HG02938 (cell line): ENCODE results near the gene PITPNB.

ENCODE experiments used
- ATAC-seq: cut with Tn5 transposase; IDR thresholded peaks from one replicate; pipeline ENCODE4 v1.9.1; 2021; ENCODE audit warnings: mild to moderate bottlenecking, moderate library complexity; ENCODE audit not compliant: unreplicated experiment

PITPNB gene

DNA sequence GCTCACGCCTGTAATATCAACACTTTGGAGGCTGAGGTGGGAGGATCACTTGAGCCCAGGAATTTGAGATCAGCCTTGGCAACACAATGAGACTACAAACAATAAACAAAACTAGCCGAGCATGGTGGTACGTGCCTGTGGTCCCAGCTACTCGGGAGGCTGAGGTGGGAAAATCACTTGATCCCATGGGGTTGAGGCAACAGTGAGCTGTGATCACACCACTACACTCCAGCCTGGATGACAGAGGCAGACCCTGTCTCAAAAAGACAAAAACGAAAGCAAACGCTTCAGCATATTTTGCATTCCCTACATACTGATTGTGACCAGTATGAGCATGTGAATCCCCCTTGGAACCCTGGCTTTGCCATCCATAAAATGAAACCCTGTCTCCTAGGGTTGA lies 83.6 kb downstream of the PITPNB start:
- no peak for ATAC-seq

DNA sequence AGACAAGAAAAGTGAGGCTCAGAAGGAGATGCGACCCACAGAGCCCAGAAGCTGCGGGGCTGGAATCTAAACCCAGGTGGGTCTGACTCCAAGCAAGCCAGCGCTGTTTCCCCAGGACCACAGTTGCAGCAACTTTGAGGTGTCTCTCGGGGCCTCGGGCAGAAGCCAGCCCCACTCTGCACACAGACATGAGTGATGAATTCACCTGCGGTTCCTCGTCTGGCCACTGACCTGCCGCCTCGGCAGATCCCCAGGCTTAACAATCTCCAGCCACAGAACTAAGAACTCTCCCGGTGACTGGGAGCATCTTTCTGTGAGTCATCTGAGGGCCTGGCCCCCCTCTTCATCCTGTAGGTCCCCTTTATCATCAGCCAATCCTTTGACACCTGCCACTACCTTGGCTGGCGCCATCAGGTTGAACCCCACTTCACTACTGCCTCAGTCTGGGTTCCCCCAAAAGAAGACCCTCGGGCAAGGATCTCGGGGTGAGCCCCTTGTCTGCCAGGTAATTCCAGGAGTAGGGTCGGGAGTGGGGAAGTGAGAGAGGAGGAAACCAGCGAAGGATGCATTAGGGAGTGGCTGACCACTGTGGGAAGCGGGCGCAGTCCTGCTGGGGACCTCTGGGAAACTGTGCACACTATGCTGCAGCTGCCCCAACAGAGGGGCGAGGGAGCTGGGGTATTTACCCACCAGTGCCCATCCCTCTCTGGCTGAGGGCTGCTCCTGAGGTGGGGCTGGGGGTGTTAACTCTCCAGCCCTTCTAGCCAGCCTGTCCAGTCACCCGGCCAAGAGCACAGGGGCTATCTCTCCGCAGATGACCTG lies 84.5 kb downstream of the PITPNB start:
- ATAC-seq, result no peak

DNA sequence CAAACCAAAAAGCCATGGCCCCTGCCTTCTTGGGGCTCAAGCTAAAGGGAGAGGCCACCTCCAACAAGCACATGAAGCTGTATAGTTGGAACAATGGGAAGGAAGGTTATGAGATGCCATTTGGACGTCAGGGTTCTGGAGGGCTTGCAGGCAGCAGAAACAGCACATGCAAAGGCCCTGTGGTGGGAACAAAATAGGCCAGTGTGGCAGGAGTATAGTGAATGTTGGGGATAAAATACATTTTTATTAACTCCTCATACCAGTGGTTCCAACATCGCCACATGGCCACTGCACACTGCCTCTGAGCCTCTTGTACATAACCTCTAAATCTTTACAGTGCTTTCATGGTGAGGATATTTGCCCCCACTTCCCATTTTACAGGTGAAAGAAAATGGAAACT lies 85.3 kb downstream of the PITPNB start:
- no peak for ATAC-seq

DNA sequence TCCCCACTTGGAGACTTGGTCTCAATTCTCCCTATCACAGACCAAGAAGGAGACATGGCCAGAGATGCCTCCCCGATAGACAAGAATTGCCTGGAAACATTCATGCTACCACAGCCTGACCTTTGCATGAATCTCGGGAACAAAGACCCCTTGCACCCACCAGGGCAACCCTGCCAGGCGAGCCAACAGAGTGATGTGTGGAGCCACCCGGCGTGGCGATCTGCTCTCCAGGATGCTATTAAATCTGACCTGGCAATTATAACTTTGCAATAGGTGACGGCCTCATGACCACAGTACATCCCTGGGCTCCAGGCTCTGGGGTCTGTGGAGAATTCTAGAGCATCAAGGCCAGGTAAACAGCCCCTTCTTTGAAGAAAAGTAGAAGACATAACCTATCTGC lies 86.5 kb downstream of the PITPNB start:
- no peak for ATAC-seq

DNA sequence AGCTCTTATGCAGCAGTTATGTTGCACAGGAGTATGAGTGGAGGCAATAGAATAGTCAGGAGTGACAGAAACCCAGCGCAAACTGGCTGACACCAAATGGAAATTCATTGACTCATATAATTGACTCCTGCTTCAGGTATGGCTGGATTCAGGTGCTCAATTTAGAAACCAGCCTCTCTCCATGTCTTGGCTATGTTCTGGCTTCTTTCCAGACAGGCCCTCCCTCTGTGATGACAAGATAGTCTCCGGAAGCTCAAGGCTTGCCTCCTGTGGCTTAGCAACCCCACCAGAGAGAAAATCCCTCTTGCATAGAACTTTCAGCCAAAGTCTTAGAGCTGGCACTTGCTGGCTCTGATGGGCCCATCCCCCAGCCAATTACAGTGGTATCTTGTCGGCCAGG lies 89.4 kb downstream of the PITPNB start:
- ATAC-seq, result no peak

DNA sequence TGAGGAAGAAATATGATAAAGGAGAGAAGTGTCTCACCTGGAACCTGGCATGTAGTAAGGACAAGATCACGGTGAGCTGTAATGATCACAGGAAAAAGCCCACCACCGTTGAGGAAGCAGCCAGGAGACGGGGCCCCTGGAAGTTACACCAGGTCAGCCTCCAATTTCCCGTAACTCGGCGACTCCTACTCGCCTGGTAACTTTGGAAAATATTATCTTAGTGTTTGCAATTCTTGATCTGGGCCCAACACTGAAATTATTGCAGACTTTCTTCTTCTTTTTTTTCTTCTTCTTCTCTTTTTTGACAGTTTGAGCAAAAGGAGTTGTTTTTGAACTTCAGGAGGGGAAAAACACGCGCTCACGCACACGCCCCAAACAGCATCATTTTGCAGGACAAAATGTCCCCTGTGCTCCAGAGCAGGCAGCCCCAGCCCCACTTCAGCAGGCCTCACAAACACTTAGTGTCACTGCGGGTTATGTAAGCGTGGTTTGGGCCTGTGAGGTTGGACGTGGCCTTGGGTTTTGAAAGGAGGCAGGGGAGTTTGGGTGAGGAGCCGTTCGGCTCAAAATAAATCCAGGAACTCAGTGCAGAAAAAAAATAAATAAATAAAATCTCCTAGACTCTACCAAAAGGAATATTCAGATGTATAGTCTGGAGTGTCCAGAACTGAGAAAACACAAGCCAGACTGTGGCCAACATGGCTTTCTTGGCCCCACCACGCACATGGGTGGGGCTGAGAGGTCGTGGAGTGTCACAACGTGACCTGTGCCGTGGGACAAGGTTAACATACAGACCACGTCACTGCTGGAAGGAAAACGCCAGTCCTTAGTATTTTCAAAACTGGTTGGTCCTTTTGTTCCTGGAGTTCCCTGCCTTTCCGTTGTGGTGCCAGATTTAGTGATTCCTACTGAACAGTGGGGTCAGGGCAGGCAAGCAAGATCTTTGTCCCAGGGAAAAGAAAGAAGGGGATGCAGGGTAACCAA lies 91.2 kb downstream of the PITPNB start:
- ATAC-seq, result no peak

DNA sequence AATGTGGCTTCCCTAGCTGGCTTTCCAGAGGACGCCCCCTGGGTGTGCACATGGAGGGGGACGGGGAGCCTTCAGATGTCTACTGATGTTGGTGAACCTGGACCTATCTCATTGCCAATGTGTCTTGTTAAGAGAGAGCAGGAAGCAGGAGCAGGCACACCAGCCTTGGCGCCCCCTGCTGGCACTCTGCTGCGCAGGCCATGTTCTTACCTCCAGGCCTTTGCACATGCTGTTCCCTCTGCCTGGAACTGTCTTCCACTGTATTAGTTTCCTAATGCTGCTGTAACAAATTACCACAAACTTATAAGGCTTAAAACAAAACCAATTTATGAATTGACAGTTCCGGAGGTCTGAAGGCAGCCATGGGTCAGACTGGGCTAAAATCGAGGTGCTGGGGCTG lies 93.9 kb downstream of the PITPNB start:
- ATAC-seq, result no peak

DNA sequence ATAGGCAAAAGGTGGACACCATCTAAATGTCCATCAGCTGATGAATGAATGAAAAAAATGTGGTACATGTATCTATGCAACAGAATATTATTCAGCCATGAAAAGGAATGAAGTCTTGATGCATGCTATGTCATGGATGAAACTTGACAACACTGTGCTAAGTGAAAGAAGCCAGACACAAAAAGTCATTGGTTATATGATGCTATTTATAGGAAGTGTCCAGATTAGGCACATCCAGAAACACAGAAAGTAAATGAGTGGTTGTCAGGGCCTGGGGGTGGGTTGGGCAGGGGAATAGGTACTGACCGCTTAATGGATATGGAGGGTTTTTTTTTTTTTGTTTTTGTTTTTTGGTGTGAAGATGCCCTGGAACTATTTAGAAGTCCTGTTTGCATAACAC lies 95.8 kb downstream of the PITPNB start:
- ATAC-seq, result no peak

DNA sequence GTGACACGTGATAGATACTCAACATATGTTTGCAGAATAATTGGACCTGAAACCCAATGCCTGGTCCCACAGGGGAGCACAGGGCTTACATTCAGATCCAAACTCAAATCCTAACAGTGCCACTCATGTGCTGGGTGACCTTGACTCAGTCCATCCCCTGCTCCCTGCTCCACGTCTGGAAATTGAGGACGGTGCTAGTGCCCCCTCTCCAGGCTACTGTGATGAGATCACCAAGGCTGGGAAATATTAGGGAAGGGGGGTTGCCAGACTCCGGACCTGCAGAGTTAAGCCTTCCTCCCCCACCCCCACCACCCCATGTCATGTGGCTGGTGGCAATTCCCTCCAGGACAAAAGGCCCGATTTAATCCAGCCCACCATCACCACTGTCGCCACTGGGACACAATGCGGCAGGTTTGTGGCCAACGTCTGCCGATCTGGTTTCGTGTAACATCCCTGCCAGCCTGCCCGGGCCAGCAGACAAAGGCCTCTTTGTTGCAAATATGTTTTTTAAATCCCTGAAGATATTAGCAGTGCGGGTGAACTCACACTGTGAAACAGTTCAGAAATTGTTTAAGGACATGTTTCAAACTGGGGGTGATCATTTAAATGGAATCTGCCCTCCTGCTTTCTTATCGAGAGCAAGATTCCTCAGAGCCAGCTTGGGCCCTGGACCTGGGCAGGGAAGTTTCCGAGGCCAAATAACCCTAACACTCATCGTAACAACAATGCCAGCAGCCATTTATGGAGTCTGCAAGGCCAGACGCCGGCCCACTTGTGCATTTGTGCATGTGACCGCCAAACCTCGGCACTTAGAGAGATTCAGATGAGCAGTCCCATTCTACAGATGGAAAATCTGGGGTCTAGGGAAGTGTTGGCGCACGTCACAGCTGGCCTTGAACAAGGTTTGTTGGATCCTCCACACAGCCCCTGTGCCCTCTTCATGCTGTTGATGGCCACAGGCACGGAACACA lies 97.9 kb downstream of the PITPNB start:
- ATAC-seq, result no peak

DNA sequence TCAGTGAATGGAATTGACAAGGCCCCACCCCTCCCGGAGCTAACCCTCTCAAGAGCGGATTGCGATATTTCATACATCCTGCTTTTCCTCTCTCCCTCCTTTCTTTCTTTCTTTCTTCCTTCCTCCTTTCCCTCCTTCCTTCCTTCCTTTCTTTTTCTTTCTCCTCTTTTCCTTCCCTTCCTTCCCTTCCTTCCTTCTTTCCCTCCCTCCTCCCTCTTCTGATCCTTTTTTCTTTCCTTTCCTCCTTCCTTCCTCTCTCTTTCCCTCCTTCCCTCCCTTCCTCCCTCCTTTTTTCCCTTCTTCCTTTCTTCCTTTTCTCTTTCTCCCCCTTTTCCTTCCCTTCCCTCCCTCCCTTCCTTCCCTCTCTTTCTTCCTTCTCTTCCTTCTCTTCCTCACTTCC lies 102.5 kb downstream of the PITPNB start:
- ATAC-seq, result no peak

DNA sequence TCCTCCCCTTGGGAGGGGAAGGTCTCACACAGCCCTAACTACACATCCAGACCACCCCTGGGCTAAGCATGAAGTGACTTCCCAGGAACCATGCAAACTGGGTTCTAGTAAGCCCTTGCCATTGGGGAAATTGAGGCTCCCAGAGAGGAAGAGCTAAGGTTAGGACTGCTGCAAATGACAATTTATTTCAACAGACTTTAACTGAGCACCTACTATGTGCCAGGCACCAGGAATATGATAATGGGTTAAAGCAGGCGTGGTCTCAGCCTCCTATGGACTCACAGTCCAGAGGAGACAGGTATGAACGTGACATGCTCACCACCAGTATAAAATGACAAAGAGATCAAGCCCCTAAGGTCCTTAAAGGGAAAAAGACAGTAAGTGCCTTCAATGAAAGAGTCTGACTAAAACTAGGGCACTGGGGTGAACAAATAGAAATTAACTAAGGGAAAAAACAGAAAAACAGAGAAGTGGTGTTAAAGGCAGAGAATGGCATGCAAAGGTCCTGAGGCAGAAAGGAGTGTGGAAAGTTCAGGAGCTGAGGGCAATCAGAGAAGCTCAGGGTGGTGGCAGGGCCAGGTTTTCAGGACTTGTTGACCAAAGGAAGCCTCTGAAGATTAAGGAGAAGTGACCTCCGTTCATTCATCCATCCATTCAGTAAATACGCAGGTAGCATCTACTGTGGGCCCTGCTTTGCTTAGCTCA lies 103.1 kb downstream of the PITPNB start:
- no peak for ATAC-seq

DNA sequence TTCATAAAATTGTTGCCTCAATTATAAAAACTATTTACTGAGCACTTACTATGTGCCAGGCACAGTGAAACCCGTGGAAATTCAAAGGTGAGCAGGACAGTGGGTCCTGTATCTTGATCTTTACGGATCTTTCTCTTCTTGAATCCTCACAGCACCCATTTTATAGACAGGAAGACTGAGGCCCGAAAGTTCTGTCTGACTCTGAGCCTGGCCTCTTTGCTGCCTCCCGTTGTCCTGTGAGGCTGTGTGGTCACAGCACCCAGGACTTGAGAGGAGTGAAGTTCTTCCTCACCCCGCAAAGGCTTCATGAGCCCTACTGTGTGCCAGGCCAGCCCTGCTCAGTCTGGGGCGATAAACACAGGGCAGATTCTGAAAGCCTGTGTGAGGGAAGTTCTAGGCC lies 104.1 kb downstream of the PITPNB start:
- ATAC-seq, result no peak

DNA sequence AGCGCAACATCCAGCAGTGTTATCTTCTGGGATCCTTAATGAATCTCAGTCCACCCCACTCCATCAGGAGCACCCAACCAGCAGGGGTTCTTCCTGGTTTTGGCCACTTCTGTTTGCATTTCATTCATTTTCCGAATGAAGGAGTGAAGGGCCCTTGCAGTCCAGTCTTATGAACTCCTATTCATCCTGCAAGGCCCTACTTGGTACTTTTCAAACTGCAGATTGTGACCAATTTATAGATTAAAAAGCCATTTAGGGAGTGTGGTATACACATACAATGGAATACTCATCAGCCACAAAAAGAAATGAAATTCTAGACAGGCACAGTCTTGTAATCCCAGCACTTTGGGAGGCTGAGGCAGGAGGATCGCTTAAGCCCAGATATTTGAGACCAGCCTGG lies 107.3 kb downstream of the PITPNB start:
- ATAC-seq, result no peak

DNA sequence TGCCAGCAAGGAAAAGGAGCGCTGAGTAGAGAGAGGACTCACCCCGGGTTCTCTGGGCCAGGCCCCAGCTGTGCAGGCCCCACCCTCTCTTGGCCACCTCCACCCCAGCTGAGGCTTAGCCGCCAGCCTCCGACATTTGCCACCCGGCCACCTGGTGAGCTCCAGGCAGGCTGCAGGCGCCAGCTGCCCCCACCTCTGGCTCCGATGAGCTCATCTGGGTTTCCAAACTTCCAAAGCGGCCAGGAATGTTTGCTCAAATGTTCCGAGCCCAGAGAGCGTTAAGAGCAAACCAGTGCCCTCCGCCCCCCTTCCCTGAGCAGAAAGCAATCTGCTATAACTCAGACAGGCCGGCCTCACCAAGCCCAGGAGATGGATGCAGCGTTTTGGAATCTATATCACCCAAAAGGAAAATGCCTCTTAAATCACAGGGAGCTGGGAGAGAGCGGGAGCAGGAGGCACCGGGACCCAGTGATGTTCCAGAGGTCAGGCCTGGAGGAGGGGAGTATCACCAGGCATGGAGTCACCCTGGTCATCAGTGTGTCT lies 108.4 kb downstream of the PITPNB start:
- ATAC-seq, result no peak

DNA sequence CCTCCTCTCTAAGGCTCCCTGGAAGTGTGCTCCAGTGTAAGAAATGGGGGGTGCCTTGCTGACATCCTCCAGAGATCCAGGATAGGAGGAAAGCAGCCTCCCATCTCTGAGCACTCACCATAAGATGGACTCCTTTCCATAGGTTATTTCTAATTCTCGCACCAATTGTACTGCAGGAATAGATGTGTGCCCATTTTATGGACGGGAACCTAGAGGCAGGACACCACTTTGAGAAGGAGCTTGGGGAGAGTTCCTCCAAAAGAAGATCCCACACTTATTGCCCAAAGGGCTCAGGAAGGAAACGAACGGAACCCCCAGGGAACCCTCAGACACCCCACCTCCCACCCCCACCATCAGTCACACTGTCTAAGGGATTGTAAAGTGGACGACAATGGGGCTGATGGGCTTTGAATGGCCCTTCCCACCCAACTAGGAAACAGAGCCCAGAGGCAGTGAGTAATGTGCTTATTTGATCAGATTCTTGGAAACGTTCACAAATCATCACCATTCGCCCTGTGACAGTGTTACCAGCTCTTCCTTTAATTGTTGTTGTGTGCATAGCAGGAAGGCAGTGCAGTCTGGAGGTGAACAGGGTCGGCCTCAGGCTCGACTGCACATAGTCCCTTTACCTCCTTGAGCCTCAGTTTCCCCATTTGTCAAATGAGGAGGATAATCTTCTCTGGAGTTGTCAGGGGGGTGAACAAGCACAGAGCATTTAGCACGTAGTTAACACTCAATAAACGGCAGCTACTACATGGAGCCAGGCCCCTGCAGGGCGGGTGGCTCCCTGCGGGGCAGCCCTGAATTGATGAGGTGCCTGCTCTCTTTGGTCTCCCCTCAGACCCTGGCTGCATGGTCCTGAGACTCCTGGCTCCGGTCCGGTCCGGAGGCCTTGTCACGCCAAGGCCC lies 109.1 kb downstream of the PITPNB start:
- no peak for ATAC-seq

DNA sequence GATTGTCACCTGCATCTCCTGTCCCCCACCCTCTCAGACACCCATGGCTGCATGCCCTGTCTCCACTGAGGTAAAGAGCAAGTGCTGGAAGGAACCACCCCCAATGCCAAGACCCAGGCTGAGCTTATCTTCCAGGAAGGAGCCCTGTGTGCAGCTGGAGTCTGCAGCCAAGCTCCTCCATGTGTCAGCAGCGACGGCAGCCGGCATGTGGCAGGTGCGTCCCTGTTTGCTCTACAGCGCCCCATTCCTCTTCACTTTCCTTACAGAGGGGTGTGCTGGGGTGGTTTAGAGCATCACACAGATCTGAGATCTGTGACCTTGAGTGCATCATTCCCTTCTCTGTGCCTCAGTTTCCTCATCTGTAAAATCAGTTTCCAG lies 109.8 kb downstream of the PITPNB start:
- no peak for ATAC-seq

DNA sequence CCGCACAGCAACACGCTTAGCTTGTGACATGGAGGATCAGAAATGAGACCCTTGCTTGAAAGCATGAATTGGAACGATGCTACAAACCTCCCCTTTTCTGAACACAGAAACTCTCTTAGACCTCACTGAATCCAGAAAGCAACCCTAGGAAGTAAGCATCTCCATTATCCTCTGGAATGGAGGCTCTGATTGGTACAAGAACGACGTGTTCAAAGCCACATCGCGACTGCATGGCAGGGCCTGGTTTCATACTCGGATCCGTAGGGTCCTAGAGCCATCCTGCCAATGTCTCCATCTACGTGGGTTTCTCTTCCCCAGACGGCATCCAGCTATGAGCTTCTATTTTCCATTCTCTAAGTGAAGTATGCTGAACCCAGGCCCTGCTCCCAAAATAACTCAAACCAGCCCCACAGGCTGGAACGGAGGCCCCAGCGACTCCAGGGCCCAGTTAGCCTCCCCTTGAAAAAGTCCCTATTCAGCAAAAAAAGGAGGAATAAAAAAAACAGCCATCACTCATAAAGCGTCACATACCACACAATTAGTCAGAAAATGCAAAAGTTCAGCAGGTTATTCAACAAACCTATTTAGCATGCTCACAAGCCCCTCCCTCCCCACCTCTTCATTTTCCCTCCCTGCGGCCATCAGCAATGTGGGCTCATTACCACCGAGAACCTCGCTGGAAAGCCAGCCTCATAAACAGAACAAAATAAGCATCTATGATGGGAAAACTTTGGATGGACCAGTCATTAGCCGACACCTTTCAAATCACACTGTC lies 110.4 kb downstream of the PITPNB start:
- no peak for ATAC-seq

DNA sequence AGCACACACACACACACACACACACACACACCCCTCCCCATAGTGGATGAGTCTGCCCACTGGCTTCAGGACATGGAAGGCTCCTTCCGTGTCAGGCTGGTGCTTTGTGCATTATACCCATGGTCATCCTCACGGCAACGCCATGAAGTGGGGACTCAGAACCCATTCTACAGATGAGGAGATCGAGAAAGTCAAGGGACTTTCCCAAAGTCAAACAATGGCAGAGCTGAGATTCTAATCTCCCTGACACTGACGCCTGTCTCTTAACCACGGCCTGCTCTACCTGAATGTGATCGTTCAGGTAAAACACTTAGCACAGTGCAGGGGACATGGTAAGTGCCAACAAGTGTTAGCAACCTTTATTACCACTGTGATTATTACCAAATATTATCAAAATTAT lies 113.2 kb downstream of the PITPNB start:
- no peak for ATAC-seq
